ENCODE measurements around the gene LCE5A. TPM values are rescaled to one million over a fixed set of nuclear protein-coding genes. Genes with fewer than 3 reads are reported as not detected.
"Not testable (repeated sequence)": the region's sequence is repeated elsewhere in the genome, so short reads cannot be mapped to it uniquely, and the experiment has no call there.

The LCE5A gene
- total RNA-seq, 1 experiment from 2014 or later: not detected

- Histone ChIP-seq H3K4me3 (ENCODE audit: low read length) (no peak overlapping the region), H3K9me3 (ENCODE audit: low read length) (no peaks in the 10 kb centered on the region), H3K27ac (ENCODE audit: low read length) (no peak overlapping the region), H3K27me3 (ENCODE audit: low read length) (no peaks in the 10 kb centered on the region), H3K79me2 (ENCODE audit: low read length) (no peaks in the 10 kb centered on the region), H2AFZ (ENCODE audit: low read length) (no peak overlapping the region), H3K4me1 (ENCODE audit: insufficient read depth, low read length) (no peaks in the 10 kb centered on the region), H4K20me1 (ENCODE audit: low read length) (no peaks in the 10 kb centered on the region), H3K9me2 (replicated peaks; ENCODE audit: low read length) (no peaks in the 10 kb centered on the region), H3F3A (ENCODE audit: low read length, unreplicated experiment) (no peaks in the 10 kb centered on the region), H3K9ac (ENCODE audit: low read length) (no peak overlapping the region), H3K36me3 (ENCODE audit: low read depth, low read length) (no peaks in the 10 kb centered on the region), H3K4me2 (ENCODE audit: low read length) (no peak overlapping the region)
- DNase-seq (no peak), ATAC-seq (no peak)
- ChIA-PET POLR2A (ENCODE audit: unreplicated experiment) (no interaction called here), CTCF (no interaction called here)
- TF ChIP-seq EZH2phosphoT487 (IDR thresholded peaks at IDR 0.05; ENCODE audit: borderline replicate concordance, low read length) (no peak), EZH2 (IDR thresholded peaks at IDR 0.05; ENCODE audit: low read length, unreplicated experiment) (no peak), CTCF (conservative IDR thresholded peaks at IDR 0.05; ENCODE audit: low read depth, low read length) (no peak)
- BruUV-seq (replicated peaks): no TSS peak
- intact Hi-C loops (cut with micrococcal nuclease): no loop called here
Observed at GRCh38 chr1:152546704-152547103, 36.1 kb downstream of the LCE5A start.

- not testable (repeated sequence) for H3K9me2 ChIP-seq (replicated peaks; ENCODE audit: low read length); ATAC-seq
Observed at GRCh38 chr1:152548358-152548757, 37.8 kb downstream of the LCE5A start.

More at GRCh38 chr1:152548358-152548757, 37.8 kb downstream of the LCE5A start:
- intact Hi-C loops (cut with micrococcal nuclease); H3K4me1 ChIP-seq (ENCODE audit: insufficient read depth, low read length); H4K20me1 ChIP-seq (ENCODE audit: low read length); POLR2A ChIA-PET (ENCODE audit: unreplicated experiment); DNase-seq; H3K9ac ChIP-seq (ENCODE audit: low read length); H2AFZ ChIP-seq (ENCODE audit: low read length); BruUV-seq (replicated peaks); H3F3A ChIP-seq (ENCODE audit: low read length, unreplicated experiment); H3K36me3 ChIP-seq (ENCODE audit: low read depth, low read length); H3K4me3 ChIP-seq (ENCODE audit: low read length); H3K27ac ChIP-seq (ENCODE audit: low read length); CTCF ChIA-PET; H3K4me2 ChIP-seq (ENCODE audit: low read length); H3K79me2 ChIP-seq (ENCODE audit: low read length); H3K9me3 ChIP-seq (ENCODE audit: low read length); H3K27me3 ChIP-seq (ENCODE audit: low read length): not testable (repeated sequence)

Other genes with a start within 250 kb of the LCE5A start
- not detected in 2 replicates for gene FLG, start 185.6 kb upstream of the LCE5A start, total RNA-seq (2014; rRNA removed)
- not detected in 2 replicates for gene FLG2, start 150.8 kb upstream of the LCE5A start, total RNA-seq (2014; rRNA removed)
- not detected in 2 replicates for gene CRNN, start 96.5 kb upstream of the LCE5A start, total RNA-seq (2014; rRNA removed)
- gene CRCT1, start 3.7 kb downstream of the LCE5A start, total RNA-seq (2014; rRNA removed): not detected in 2 replicates
- not detected in 2 replicates for gene LCE3E, start 56.0 kb downstream of the LCE5A start, total RNA-seq (2014; rRNA removed)
- gene LCE3D, start 69.7 kb downstream of the LCE5A start, total RNA-seq (2014; rRNA removed): not detected in 2 replicates
- gene LCE3C, start 89.4 kb downstream of the LCE5A start, total RNA-seq (2014; rRNA removed): not detected in 2 replicates
- gene LCE3B, start 103.0 kb downstream of the LCE5A start, total RNA-seq (2014; rRNA removed): not detected in 2 replicates
- gene LCE3A, start 112.3 kb downstream of the LCE5A start, total RNA-seq (2014; rRNA removed): not detected in 2 replicates
- gene LCE2D, start 152.6 kb downstream of the LCE5A start, total RNA-seq (2014; rRNA removed): not detected in 2 replicates
- gene LCE2C, start 164.5 kb downstream of the LCE5A start, total RNA-seq (2014; rRNA removed): not detected in 2 replicates
- gene LCE2B, start 175.3 kb downstream of the LCE5A start, total RNA-seq (2014; rRNA removed): not detected in 2 replicates
- not detected in 2 replicates for gene LCE2A, start 187.5 kb downstream of the LCE5A start, total RNA-seq (2014; rRNA removed)
- gene LCE4A, start 197.4 kb downstream of the LCE5A start, total RNA-seq (2014; rRNA removed): not detected in 2 replicates
- gene KPRP, start 247.2 kb downstream of the LCE5A start, total RNA-seq (2014; rRNA removed): not detected in 2 replicates

Measured in PC-3 (cell line).